WTC11 (cell line): ENCODE measurements around the gene RNF215. TPM values are rescaled to one million over a fixed set of nuclear protein-coding genes. Genes with fewer than 3 reads are reported as not detected.

ENCODE experiments used
- ATAC-seq: fragments of 200-7000 bp; cut with Tn5 transposase; 2 replicates; pipeline ENCODE4 v1.10.0; 2021; ENCODE audit warnings: mild to moderate bottlenecking, moderate library complexity
- CTCF ChIA-PET: fragments of 300-600 bp; sonication (Branson Sonifier 250); formaldehyde crosslinking; loops from one replicate; lab custom pipeline; 2021; ENCODE audit warnings: antibody characterized with exemption; lab: Charles Lee
- POLR2A ChIA-PET: fragments of 350-600 bp; sonication (Branson Sonifier 250); formaldehyde crosslinking; loops from one replicate; lab custom pipeline; 2021; ENCODE audit warnings: antibody characterized with exemption; lab: Charles Lee
- DNase-seq: peaks from one replicate; pipeline ENCODE4 v3.0.0; 2021; ENCODE audit warnings: low spot score
- H3K27ac Mint-ChIP-seq: 2 replicates; pipeline ENCODE4 v1.8.0; 2021; ENCODE audit warnings: mixed read lengths
- H3K27me3 Mint-ChIP-seq: 2 replicates; pipeline ENCODE4 v1.8.0; 2021; ENCODE audit warnings: low read depth, mild to moderate bottlenecking, moderate library complexity, mixed read lengths
- H3K36me3 Mint-ChIP-seq: 2 replicates; pipeline ENCODE4 v1.8.0; 2021; ENCODE audit warnings: mixed read lengths
- H3K4me1 Mint-ChIP-seq: 2 replicates; pipeline ENCODE4 v1.8.0; 2022; ENCODE audit warnings: mixed read lengths
- H3K4me3 Mint-ChIP-seq: 2 replicates; pipeline ENCODE4 v1.8.0; 2021; ENCODE audit warnings: mild to moderate bottlenecking, moderate library complexity, mixed read lengths
- H3K9me3 Mint-ChIP-seq: 2 replicates; pipeline ENCODE4 v1.8.0; 2021; ENCODE audit warnings: mixed read lengths
- ATF1 ChIP-seq: sonication (generic); formaldehyde crosslinking; IDR thresholded peaks from 2 replicates; pipeline ENCODE4 v1.8.1; 2023; ENCODE audit warnings: mild to moderate bottlenecking, moderate library complexity, missing genetic modification reagents
- CDX4 ChIP-seq: fragments of 250-450 bp; sonication (Bioruptor Pico); IDR thresholded peaks from 2 replicates; pipeline ENCODE4 v1.9.0; 2021; ENCODE audit warnings: moderate library complexity, mild to moderate bottlenecking, inconsistent platforms, borderline replicate concordance
- CREM ChIP-seq: sonication (generic); formaldehyde crosslinking; IDR thresholded peaks from 2 replicates; pipeline ENCODE4 v1.8.1; 2022; ENCODE audit warnings: mild to moderate bottlenecking, missing genetic modification reagents, moderate library complexity
- E2F1 ChIP-seq: sonication (generic); formaldehyde crosslinking; IDR thresholded peaks from 2 replicates; pipeline ENCODE4 v1.8.0; 2022; ENCODE audit warnings: mild to moderate bottlenecking, missing genetic modification reagents
- E2F5 ChIP-seq: sonication (generic); formaldehyde crosslinking; IDR thresholded peaks from 2 replicates; pipeline ENCODE4 v1.8.1; 2022; ENCODE audit warnings: mild to moderate bottlenecking, moderate library complexity, missing genetic modification reagents
- FOXP1 ChIP-seq: sonication (generic); formaldehyde crosslinking; IDR thresholded peaks from 2 replicates; pipeline ENCODE4 v1.8.0; 2022; ENCODE audit warnings: missing genetic modification reagents, mild to moderate bottlenecking, moderate library complexity, borderline replicate concordance
- GABPB1 ChIP-seq: sonication (generic); formaldehyde crosslinking; IDR thresholded peaks from 2 replicates; pipeline ENCODE4 v1.8.1; 2023; ENCODE audit warnings: mild to moderate bottlenecking, missing genetic modification reagents
- JAZF1 ChIP-seq: fragments of 250-450 bp; sonication (Bioruptor Pico); IDR thresholded peaks from 2 replicates; pipeline ENCODE4 v1.9.0; 2021; ENCODE audit warnings: moderate library complexity, mild to moderate bottlenecking, inconsistent platforms
- NFYB ChIP-seq: sonication (generic); formaldehyde crosslinking; conservative IDR thresholded peaks from 2 replicates; pipeline ENCODE4 v1.8.0; 2022; ENCODE audit warnings: low read depth, missing genetic modification reagents
- RELA ChIP-seq: sonication (generic); formaldehyde crosslinking; IDR thresholded peaks from 2 replicates; pipeline ENCODE4 v1.8.1; 2022; ENCODE audit warnings: missing genetic modification reagents, mild to moderate bottlenecking, borderline replicate concordance
- RORB ChIP-seq: fragments of 250-450 bp; sonication (Bioruptor Pico); IDR thresholded peaks from 2 replicates; pipeline ENCODE4 v1.9.0; 2021; ENCODE audit warnings: mild to moderate bottlenecking
- SMAD3 ChIP-seq: sonication (generic); formaldehyde crosslinking; IDR thresholded peaks from 2 replicates; pipeline ENCODE4 v1.8.0; 2022; ENCODE audit warnings: missing genetic modification reagents, mild to moderate bottlenecking, borderline replicate concordance
- SMAD4 ChIP-seq: sonication (generic); formaldehyde crosslinking; IDR thresholded peaks from 2 replicates; pipeline ENCODE4 v1.8.0; 2022; ENCODE audit warnings: mild to moderate bottlenecking, missing genetic modification reagents
- TEAD1 ChIP-seq: sonication (generic); formaldehyde crosslinking; IDR thresholded peaks from 2 replicates; pipeline ENCODE4 v1.8.0; 2022; ENCODE audit warnings: mild to moderate bottlenecking, missing genetic modification reagents
- TEAD4 ChIP-seq: sonication (generic); formaldehyde crosslinking; IDR thresholded peaks from 2 replicates; pipeline ENCODE4 v1.8.0; 2022; ENCODE audit warnings: mild to moderate bottlenecking, missing genetic modification reagents
- ZNF232 ChIP-seq: sonication (generic); formaldehyde crosslinking; IDR thresholded peaks from 2 replicates; pipeline ENCODE4 v1.8.0; 2022; ENCODE audit warnings: mild to moderate bottlenecking, missing genetic modification reagents
- total RNA-seq: library from RNA; stranded (reverse); gene quantifications from 3 replicates; pipeline ENCODE4 v1.2.3, GENCODE V29; 2021
- TF ChIP-seq, protein P1 (sequence below): fragments of 250-450 bp; sonication (Bioruptor Pico); conservative IDR thresholded peaks from 2 replicates; pipeline ENCODE4 v1.9.0; 2021; ENCODE audit warnings: mild to moderate bottlenecking
- TF ChIP-seq, protein P2 (sequence below): sonication (generic); formaldehyde crosslinking; IDR thresholded peaks from 2 replicates; pipeline ENCODE4 v1.8.1; 2023; ENCODE audit warnings: mild to moderate bottlenecking, missing genetic modification reagents
- TF ChIP-seq, protein P3 (sequence below): fragments of 250-450 bp; sonication (Bioruptor Pico); IDR thresholded peaks from 2 replicates; pipeline ENCODE4 v2.1.2; 2022; ENCODE audit warnings: mild to moderate bottlenecking, moderate library complexity

RNF215 gene
- total RNA-seq, 1 experiment from 2014 or later = 25.4 TPM

DNA sequence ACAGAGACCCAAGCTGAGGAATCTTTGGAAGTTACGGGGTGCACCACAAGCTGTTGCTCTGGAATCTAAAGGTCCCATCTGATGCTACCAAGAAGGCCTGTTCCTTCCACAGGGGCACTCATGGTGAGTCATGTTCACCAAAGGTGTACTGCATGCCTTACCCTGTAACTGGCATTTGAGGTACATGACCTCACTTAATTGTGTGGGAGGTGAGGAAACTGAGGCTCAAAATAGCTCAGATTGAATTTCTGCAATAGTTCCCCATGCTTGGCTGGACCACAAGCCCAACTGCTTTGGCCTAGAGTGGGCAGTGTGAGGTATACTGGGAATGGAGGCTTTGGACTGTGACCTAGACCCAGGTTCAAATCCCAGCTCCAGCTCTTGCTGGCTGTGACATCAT is 46.6 kb upstream of the RNF215 start (continued):
- TF ChIP-seq FOXP1 (CRISPR knock-in tag) (no peak), E2F5 (CRISPR knock-in tag) (no peak), TEAD4 (no peak), RELA (CRISPR knock-in tag) (no peak), E2F1 (CRISPR knock-in tag) (no peak), NFYB (no peak)

GRCh38 chr22:30433227-30433626 is 46.0 kb upstream of the RNF215 start:
- no peak for ATAC-seq
- no peak for TF ChIP-seq E2F1 (CRISPR knock-in tag)
- TF ChIP-seq SMAD4 (CRISPR knock-in tag) = no peak
- no peak for TF ChIP-seq SMAD3 (CRISPR knock-in tag)
- TF ChIP-seq, protein P1, sequence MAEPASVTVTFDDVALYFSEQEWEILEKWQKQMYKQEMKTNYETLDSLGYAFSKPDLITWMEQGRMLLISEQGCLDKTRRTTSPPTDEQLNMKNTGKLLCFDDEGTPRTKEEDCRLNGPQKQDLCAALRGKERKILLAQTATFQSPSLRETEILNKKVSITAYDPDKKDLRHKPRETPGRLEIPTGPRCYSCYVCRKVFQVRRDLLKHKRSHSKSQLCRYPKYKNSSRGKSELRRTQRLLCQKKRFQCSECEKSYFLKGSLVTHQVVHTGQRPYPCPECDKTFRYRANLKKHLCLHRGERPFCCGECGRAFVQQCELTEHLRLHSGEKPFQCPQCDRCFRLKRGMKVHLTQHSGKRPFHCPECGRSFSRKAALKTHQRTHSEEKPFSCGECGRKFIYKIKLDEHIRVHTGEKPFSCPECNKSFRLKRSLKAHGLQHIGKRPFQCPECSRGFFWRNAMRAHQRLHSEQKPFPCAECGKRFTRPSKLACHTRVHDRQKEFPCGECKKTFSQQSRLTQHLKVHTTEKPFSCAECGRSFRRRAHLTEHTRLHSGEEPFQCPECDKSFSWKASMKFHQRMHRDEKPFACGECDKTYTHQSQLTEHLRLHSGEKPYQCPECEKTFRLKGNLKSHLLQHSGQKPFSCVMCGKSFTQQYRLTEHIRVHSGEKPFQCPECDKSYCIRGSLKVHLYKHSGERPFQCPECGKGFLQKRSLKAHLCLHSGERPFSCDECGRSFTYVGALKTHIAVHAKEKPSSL (CRISPR knock-in tag) = no peak
- no peak for TF ChIP-seq JAZF1 (CRISPR knock-in tag)
- TF ChIP-seq TEAD1 = no peak
- no peak for TF ChIP-seq ATF1 (CRISPR knock-in tag)
- TF ChIP-seq RORB (CRISPR knock-in tag) = no peak
- no peak for TF ChIP-seq ZNF232 (CRISPR knock-in tag)
- TF ChIP-seq, protein P2, sequence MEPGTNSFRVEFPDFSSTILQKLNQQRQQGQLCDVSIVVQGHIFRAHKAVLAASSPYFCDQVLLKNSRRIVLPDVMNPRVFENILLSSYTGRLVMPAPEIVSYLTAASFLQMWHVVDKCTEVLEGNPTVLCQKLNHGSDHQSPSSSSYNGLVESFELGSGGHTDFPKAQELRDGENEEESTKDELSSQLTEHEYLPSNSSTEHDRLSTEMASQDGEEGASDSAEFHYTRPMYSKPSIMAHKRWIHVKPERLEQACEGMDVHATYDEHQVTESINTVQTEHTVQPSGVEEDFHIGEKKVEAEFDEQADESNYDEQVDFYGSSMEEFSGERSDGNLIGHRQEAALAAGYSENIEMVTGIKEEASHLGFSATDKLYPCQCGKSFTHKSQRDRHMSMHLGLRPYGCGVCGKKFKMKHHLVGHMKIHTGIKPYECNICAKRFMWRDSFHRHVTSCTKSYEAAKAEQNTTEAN (CRISPR knock-in tag) = no peak
- TF ChIP-seq CREM (CRISPR knock-in tag) = no peak
- TF ChIP-seq, protein P3, sequence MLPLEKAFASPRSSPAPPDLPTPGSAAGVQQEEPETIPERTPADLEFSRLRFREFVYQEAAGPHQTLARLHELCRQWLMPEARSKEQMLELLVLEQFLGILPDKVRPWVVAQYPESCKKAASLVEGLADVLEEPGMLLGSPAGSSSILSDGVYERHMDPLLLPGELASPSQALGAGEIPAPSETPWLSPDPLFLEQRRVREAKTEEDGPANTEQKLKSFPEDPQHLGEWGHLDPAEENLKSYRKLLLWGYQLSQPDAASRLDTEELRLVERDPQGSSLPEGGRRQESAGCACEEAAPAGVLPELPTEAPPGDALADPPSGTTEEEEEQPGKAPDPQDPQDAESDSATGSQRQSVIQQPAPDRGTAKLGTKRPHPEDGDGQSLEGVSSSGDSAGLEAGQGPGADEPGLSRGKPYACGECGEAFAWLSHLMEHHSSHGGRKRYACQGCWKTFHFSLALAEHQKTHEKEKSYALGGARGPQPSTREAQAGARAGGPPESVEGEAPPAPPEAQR = no peak
- TF ChIP-seq GABPB1 = no peak
- TF ChIP-seq CDX4 = no peak
- TF ChIP-seq, all 79 proteins: peak for 0
- DNase-seq = no peak
- ChIA-PET CTCF (interaction anchor here (1.2 to 1.7 kb wide), 2 partner anchors 12 to 145 kb away, joined by 4 to 7 read pairs; no protein-coding TSS in a partner anchor), POLR2A (interaction anchor here (0.8 to 0.9 kb wide), 2 partner anchors 8 to 11 kb away, joined by 3 read pairs; partner anchors contain the start of gene MTFP1)
- Mint-ChIP-seq H3K9me3 (peaks cover 24% of the 10 kb centered on the region), H3K36me3 (peaks cover 20% of the 10 kb centered on the region), H3K27ac (no peak overlapping the region), H3K27me3 (peaks cover 16% of the 10 kb centered on the region), H3K4me1 (peaks cover 14% of the 10 kb centered on the region), H3K4me3 (no peak overlapping the region)
